IPS-NIHi7 (cell line): ENCODE measurements around the gene ACOT9.
"Not testable (repeated sequence)": the region's sequence is repeated elsewhere in the genome, so short reads cannot be mapped to it uniquely, and the experiment has no call there.

Experiments used
- DNase-seq: peaks from one replicate; pipeline ENCODE4 v3.0.0; 2012; ENCODE audit warnings: mixed read lengths; ENCODE audit errors: extremely low spot score

Gene ACOT9

DNA sequence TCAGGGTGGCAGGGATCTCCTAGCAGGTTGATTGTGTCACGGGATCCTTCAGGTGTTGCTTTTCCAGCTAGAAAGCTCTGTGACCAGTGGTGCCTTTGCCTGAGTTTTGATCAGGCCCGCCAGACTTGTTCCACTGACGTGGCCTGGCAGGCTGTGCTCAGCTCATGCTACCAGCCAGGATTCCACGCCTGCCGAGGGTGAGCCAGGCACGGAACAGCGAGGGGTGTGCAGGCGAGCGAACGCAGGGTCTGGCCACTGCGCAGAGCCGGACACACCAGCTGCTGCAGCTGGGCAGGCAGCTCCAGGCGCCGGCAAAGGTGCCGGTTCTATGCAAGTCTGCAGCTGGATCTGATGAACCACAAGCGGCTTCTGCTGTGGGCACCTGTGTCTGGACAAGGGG lies 22.8 kb upstream of the ACOT9 start:
- DNase-seq = no peak

DNA sequence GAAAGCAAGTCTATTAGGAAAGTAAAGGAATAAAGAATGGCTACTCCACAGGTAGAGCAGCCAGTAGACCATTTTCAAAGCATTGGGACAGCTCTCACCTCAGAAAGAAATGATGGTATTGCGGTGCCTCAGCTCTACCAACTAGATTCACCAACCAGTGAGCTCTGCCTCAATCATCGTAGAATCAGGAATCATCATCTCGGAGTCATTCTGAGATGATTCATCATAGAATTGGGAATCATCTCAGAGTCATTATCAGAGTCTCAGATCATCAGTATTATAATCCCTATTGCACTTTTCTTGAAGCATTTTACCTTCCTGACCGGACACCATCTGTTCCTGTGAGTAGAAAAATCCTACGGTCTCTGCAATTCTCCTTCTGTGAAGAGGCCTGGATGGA lies 22.4 kb upstream of the ACOT9 start:
- DNase-seq = no peak

DNA sequence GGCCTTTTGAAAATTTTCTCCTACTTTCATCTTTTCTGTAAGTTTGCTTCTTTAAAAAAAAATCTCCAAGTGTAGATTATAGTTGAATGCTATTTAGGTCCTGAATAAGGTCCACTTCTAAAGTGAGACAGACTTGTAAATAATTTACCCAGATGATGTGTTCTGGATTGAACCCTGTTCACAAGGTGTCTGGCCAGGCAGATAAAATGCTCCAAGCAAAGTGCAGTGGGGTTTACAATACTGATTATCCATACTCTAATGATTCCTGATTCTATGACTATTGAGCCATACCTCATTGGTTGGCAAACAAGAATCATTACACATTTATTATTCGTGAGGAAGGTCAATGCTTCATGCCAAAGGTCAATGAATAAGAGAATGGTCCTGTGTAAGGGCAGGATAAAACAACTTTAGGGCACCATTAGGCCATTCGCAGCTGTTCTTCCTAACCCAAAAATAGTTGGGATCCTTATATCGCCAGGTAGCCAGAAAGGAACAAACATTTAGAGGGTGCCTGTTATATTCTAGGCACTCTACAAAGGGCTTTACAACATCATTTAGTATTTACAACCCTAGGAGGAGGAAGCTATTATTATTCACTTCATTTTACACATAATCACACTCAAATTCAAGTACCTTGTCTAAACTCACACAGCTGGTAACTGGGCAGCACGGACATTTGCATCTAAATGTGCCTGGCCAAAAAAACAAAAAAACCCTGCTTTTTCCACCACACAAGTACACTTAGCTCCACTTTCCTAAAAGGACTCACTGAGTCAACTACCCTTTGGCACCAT lies 21.3 kb upstream of the ACOT9 start:
- DNase-seq = no peak

DNA sequence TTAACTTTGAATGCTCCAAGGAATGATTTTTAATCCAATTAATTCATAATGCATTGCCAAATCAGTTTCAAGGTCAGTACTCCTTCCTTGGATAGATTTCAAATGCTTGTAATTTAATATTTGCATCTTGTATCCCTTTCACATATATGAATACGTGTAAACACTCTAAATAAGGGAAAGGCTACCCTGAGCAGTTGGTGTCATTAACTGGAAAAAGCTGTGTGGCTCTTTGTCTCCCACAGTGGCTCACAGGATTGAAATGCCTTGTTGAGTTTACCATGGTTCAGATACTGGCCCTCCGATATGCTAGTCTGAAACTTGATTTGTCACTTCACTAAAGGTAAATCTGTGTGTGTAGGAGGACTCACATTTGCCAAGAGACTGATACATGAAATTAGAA lies 16.7 kb upstream of the ACOT9 start:
- DNase-seq = no peak

DNA sequence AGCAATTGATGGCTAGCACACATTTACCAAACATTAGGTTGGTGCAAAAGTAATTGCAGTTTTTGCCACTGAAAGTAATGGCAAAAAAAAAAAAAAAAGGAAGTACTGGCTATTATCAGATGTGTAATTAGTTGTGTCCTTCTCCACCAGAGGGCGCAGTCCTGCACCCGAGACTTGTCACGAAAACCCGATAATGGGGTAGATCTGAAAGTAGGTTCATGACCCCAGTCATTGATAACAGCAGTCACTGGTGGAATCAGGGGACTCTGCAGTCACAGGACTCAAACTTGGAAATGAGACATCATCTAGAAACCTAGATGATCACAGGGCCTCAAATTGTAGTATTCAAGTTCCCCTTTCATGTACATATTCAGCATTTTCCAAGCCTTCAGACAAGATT lies 13.1 kb upstream of the ACOT9 start:
- DNase-seq = peak; percentile 83

DNA sequence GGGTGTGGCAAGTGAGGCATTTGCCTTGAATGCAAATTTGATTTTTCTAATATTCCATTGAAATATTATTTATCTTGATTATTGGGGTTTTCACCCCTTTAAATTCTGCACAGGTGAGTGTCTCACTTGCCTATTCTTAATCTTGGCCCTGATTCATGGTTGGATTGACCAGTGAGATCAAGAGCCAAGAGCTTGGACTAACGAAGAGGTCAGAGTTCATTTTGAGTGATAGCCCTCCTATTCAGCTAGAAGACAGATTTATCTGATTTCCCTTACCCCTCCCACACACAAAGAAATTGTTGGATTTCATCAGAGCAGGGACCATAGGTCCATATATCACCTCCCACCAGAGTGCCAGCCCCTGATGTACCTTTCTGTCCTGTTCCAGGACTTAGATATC lies 11.6 kb upstream of the ACOT9 start:
- DNase-seq = no peak

DNA sequence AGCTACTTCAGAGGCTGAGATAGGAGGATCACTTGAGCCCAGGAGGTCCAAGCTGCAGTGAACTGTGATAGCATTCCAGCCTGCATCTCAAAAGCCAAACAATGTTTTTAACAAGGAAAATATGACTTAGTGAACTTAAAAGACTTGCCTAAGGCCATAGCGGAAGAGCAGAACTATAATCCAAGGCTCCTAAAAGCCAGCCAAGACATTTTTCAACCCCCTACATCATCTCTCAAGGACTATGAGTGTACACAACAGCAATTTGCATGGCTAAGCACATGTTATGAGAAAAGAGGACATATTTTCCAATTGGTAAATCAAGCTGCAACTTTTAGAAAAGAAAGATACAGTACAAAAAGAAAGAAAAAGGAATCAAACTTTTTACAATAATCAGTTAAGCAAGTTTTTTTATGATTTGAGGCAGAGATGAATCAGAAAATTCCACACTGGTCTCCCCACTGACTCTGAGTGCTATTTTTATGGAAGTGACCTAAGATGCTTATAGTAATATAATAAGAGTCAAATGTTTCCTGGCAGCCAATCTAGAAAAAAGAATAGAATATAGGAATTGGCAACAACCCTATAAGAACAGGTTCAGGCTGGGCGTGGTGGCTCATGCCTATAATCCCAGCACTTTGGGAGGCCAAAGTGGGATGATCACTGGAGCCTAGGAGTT lies 9.8 kb upstream of the ACOT9 start:
- DNase-seq = no peak

DNA sequence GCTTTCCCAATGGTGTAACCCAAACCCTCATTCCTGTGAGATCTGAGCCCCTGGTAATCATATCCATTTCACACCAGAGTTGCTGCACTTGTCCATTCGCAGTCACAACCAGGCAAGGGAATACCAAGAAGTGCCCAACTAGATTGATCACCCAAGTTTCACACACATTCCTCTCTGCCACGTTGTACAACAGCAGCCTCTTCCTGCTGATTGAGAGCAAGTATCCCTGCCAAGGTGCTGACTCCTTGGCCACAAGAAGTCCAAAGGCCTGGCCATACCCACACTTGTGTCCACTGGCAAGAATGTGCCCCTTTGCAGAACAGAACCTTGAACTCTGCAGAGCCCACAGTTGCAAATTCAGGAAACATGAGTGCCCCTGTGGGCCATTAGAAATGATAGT lies 6.5 kb upstream of the ACOT9 start:
- DNase-seq = no peak

DNA sequence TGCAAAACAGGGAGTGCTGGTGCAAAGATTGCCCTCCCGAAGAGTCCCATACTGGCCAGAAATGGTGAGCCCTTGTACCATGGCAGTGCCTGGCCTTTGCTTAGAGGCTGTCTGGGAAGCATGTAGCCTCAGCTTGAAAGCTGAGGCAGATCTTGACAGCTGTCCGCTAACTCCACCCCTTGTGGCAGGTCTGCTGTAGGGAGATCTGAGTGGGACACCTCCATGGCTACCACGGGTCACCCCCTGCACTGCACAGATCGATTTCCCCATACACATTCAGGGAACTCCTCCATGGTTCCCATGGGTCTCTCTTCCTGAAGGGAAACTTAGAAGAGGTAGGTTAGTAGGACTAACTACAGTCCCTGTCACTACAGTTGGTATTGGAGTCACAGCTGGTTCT lies 6.1 kb upstream of the ACOT9 start:
- no peak for DNase-seq

DNA sequence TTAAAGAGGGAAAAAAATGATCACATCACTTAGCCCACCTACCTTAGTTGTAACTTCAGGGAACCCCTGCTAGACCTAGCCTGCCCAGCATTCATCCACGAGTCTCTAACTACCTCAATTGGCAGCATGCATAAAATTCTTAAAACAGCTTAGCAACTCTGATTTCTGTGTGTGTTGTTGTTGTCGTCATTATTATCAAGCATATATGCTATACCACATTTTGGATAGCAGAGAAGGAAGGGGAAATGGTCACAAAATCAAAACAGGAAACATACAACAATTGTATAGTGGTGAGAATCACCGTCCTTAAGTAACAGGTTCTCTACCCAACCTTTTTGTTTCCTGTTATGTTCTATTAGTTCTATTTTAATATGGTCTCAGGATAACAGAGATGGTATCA lies 2.7 kb upstream of the ACOT9 start:
- no peak for DNase-seq

DNA sequence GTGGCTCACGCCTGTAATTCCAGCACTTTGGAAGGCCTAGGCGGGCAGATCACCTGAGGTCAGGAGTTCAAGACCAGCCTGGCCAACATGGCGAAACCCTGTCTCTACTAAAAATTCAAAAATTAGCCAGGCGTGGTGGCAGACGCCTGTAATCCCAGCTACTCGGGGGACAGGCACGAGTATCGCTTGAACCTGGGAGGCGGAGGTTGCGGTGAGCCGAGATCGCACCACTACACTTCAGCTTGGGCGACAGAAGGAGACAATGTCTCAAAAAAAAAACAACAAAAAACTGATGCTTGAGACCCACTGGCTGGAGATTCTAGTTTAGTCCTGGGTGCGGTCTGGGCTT lies 521 bp upstream of the ACOT9 start:
- DNase-seq = not testable (repeated sequence)

DNA sequence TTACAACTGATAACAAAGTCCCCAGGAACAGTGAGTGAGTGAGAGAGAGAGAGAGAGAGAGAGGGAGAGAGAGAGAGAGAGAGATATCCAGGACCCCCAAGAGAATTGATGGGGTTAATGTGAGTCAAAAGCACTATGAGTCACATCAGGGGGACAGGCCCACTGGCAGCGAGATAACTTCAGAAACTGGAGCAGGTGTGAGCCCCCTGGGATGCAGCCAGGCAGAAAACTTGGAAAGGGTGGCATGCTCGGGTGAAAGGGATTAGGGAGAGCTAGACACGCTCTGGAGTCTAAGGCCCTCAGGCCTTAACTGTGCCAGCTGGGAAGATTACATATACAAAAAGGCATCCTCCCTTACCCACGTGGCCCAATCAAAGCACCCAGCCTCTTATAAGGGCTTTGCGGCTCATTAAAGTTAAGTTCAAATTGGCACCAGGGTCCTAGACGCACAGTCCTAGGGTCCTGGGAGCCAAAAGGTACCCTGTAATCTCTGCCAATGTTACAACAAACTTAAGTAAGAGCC lies 841 bp downstream of the ACOT9 start:
- DNase-seq = peak; percentile 48

DNA sequence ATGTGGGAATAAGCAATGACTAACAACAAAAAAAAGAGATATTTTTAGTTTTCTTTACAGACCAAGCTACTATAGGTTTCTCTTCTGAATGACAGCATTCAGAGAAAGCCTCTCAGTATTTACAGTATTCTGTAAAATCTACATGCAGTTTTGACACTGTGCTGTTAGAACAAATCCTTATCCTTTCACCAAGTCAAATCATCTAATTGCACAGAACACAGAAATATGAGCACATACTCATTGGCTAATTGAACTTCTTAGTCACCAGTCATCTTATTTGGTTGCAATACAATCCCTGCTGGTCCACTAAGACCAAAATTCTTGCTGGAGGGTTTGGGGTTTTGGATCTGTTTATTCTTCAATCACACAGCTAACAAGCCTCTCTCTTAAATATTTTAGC lies 5.7 kb downstream of the ACOT9 start:
- DNase-seq = no peak

DNA sequence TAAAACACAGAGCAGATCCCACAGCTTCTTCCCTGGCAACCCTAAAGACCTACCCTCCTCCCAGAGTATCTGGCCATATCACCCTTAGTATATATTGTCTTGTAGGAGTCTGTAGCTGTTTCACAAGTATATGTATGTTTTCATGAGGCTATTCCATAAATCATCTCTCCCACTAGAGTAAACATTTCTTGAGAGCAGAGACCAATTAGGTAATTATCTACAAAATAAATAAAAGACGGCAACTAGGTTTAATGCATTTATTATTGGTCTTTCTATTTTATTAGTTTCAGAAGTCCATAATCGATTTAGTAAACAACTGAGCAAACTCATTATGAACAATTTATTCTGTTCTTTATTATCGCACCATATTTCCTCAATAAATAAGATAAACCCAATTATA lies 7.0 kb downstream of the ACOT9 start:
- no peak for DNase-seq

DNA sequence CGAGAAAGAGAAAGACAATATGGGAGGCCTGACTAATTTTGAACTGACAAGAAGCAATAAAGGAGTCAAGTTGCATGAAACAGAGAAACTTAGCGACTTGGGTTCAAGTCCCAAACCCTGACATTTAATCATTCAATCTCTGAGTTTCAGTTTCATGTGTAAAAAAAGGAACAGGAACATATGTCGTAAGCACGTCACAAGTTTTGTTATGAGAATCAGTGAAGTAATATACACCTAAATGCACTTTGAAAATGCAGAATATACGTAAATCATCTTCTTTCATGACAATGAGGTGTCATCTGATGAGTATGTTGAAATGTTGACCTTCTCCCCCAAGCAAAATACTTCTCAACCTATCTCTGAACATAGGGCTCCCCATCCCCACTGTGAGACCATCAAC lies 10.4 kb downstream of the ACOT9 start:
- no peak for DNase-seq

DNA sequence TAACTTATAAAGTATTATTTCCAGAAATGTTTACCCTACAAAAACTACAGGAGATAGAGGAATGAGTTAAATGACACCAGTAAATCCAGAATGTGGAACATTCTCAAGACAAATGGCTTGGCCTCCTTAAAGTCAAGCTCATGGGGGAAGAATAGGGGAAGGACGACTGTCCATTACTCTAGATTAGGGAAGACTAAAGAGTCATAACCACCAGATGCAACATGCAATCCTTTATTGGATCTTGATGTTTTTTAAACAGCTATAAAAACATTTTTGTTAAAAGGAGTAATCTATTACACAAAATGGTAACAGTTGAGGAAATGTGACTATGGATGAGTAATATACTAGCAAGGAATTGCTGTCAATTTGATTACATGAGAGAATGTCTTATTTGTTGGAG lies 11.1 kb downstream of the ACOT9 start:
- no peak for DNase-seq

DNA sequence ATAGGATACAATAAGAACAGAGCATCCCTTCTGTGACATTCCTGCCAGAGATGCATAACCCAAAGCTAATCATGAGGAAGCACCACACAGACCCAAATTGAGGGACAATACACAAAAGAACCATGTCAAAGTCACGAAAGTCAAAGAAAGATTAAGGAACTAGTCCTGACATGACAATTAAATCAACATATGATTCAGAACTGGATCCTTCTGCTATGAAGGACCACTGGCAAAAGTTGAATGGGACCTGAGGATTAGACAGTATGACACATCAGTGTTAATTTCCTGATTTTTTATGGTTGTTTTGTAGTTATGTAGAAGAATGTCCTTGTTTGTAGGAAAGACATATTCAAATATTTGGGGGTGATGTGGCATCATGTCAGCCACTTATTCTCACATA lies 13.9 kb downstream of the ACOT9 start:
- DNase-seq = no peak

DNA sequence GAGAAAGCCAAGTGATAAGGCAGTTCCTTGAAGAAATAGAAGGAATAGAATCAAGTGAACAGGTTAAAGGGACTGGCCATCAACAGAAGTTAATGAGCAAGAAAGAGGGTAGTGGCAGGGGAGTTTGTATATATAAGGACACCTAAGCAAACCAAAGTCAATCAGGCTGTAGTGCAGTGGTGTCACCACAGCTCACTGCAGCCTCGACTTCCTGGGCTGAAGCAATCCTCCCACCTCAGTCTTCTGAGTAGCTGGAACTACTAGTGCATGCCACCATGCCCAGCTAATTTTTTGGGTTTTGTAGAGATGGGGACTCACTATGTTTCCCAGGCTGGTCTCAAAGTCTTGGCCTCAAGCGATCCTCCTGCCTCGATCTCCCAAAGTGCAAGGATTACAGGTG lies 15.9 kb downstream of the ACOT9 start:
- no peak for DNase-seq

DNA sequence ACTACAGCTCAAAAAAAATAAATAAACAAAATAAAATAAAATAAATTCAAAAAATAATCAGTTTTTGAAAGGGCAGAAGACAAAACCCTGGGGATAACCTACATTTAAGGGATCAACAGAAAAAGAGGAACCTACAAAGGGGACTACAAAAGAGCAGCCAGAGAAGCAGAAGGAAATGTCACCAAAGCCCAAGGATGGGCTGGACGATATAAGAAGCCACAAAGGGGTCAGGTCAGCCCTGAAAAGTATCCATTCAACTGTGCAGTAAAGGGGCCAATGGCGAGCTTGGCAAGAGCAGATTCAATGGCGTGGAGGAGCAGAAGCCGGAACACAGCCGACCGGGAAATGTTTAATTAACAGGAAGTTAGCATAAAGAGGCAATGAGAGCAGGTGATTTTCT lies 16.9 kb downstream of the ACOT9 start:
- DNase-seq = no peak

DNA sequence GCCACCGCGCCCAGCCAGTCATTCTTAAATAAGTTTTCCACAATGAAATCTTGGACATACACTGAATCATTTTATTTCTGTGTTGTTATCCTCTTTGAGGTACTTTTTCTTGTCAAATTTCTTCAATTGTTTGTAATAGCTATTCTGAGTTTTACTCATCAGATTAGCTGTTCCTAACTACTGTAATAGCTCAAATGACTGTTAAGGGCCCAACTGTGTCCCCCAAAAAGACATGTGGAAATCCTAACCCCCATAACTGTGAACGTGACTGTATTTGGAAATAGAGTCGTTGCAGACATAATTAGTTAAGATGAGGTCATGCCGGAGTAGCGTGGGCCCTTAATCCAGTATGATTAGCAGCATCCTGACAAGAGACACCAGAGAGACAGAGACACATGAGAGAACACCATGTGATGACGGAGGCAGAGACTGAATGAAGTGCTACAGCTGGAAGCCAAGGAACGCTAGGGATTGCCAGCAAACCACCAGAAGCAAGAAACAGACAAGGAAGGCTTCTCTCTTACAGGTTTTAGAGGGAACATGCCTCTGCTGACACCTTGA lies 22.9 kb downstream of the ACOT9 start:
- DNase-seq = no peak

DNA sequence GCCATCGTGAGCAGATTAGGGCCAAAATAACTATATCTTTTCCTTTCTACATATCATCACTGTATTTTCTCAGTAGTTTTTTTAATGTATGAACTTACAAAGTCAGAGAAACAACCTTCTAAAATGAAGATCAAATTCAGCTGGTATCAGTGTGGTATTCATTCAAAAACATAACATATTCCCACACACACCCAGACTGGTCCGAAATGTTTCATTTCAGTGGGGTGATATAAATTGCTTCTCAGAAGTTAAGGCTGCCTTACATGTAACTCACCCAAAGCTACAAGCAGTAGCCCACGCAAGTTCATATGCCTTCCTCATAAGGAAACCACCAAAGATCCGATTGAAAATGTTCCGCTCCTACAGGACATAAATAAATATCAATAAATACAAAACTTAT lies 37.8 kb downstream of the ACOT9 start:
- no peak for DNase-seq

DNA sequence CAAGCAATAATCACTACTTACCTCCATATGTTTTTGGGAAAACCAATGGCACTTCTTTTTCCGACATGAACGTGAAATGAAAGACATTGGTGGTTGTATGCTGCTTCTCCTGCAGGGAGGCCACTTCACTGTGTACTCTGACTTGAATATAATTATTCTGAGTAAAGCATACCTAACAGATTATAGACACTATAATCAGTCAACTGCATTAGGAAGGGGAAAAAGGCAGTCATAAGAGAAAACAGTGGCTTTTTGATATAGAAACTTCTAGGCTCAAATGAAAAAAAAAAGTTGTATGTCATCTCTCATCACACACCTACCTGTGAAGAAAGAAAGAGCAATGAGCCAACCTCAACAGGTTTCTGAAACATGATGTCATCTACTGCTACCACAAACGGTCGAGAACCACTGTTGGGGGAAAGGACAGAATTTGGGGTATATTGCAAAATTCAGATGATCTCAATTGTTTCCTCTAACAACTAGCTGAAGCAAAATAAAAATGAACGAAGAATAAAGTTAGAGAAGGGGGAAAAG lies 38.3 kb downstream of the ACOT9 start:
- no peak for DNase-seq

DNA sequence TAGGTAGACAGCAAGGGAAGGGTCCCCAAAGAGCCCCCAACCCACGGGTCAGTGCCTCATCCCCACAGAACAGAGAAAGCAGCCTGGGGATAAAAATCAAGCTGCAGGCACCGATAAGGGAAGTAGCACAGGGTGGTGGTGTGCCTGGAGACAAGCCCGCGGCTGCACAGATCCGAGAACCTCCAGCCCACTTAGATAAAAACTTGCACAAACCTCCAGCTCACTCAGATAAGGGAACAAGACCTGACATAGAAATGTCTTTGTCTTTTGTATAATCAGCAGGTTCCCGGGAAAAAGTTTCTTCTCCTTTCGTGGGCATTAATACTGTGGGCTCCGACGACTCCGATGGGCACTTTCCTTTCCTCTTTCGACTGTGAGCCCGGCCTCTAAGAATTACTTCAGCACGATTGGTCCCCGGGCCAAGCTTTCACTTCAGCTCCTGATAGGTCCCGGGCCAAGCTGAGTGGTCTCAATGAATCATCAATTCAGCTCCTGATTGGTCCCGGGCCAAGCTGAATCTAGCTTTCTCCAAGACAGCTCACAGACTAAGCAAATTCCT lies 43.4 kb downstream of the ACOT9 start:
- DNase-seq = peak; percentile 64
